ENCODE results near the gene HCRTR1.

- TF ChIP-seq POLR2A (IDR thresholded peaks at IDR 0.05; ENCODE audit: low read depth) (no peak), CTCF (IDR thresholded peaks at IDR 0.05) (no peak), POLR2AphosphoS5 (IDR thresholded peaks at IDR 0.05) (no peak), EP300 (IDR thresholded peaks at IDR 0.05) (no peak)
These were observed 49.7 kb downstream of the HCRTR1 start for GRCh38 chr1:31667065-31667785.
